ENCODE data around the gene GABRG3. TPM values are rescaled to one million over a fixed set of nuclear protein-coding genes. Genes with fewer than 3 reads are reported as not detected.

GABRG3 gene
- total and polyA plus RNA-seq, 2 experiments from 2014 or later: 0.15 to 0.43 TPM

DNA sequence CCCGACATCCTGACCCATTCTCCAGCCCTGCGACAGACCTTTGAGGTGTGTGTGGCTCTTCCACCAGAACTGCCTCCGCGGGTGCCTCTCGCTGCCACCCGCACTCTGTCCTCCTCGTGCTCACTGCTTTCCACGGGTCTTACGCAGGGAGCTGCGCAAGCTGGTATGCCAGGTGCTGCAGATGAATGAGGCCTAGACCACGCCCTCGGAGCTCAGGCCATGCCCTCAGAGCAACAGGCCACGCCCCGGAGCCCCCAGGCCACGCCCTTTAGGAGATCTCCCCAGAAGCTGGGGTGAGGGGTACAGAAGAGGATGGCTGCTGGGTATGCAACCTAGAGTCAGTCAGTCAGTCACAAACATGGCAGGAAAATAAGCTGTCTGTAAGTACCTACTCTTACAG lies 300.3 kb downstream of the GABRG3 start:
- no peaks in the 10 kb centered on the region for H3K4me1 ChIP-seq (ENCODE audit: insufficient read depth)
- no peak overlapping the region for H2AFZ ChIP-seq
- H3K4me2 ChIP-seq: no peak overlapping the region
- TF ChIP-seq, protein P1, sequence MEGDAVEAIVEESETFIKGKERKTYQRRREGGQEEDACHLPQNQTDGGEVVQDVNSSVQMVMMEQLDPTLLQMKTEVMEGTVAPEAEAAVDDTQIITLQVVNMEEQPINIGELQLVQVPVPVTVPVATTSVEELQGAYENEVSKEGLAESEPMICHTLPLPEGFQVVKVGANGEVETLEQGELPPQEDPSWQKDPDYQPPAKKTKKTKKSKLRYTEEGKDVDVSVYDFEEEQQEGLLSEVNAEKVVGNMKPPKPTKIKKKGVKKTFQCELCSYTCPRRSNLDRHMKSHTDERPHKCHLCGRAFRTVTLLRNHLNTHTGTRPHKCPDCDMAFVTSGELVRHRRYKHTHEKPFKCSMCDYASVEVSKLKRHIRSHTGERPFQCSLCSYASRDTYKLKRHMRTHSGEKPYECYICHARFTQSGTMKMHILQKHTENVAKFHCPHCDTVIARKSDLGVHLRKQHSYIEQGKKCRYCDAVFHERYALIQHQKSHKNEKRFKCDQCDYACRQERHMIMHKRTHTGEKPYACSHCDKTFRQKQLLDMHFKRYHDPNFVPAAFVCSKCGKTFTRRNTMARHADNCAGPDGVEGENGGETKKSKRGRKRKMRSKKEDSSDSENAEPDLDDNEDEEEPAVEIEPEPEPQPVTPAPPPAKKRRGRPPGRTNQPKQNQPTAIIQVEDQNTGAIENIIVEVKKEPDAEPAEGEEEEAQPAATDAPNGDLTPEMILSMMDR (IDR thresholded peaks at IDR 0.05; ENCODE audit: poor library complexity): no peak
- TF ChIP-seq EZH2phosphoT487 (IDR thresholded peaks at IDR 0.05; ENCODE audit: low read depth, severe bottlenecking, unreplicated experiment) (no peak), EZH2 (IDR thresholded peaks at IDR 0.05; ENCODE audit: borderline replicate concordance) (no peak)
- no peaks in the 10 kb centered on the region for H3K9me2 ChIP-seq (replicated peaks; ENCODE audit: insufficient read depth)
- H4K20me1 ChIP-seq (ENCODE audit: insufficient read depth, poor library complexity, severe bottlenecking): no peaks in the 10 kb centered on the region
- H3K4me3 ChIP-seq: no peak overlapping the region
- no peak for DNase-seq (ENCODE audit: low spot score)
- no peak overlapping the region for H3K27ac ChIP-seq
- WGBS (ENCODE audit: low lambda C conversion rate, missing lambda C conversion rate): 97% methylated on average over 15 of the region's 15 CpGs
- no peaks in the 10 kb centered on the region for H3K79me2 ChIP-seq
- H3K9me3 ChIP-seq (ENCODE audit: low read depth): no peaks in the 10 kb centered on the region
- no peaks in the 10 kb centered on the region for H3K36me3 ChIP-seq (replicated peaks; ENCODE audit: insufficient read depth, low read depth)
- H3K27me3 ChIP-seq: no peaks in the 10 kb centered on the region

DNA sequence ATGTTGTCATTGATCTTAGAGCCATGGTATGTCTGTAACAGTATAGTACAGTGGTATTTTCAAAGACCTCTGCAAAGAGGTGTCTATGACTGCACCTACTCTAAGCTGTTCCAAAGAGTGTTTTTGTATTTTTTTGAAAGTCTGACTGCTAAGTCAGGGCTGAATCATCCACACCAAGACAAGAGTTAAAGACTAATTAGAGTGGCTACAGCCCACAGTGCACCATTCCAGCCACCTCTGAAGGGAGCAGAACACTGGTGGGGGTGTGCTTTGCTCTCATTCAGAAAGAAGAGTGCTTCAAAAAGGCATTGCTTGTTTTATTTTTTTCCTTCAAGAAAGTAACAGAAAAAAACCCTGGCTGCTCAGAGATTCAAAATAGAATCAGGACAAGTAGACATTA lies 301.4 kb downstream of the GABRG3 start:
- Histone ChIP-seq H3K4me3 (no peak overlapping the region), H3K4me2 (no peak overlapping the region), H3K9me2 (replicated peaks; ENCODE audit: insufficient read depth) (no peaks in the 10 kb centered on the region), H3K9me3 (ENCODE audit: low read depth) (no peaks in the 10 kb centered on the region), H3K27ac (no peak overlapping the region), H3K79me2 (no peaks in the 10 kb centered on the region), H3K27me3 (no peaks in the 10 kb centered on the region), H2AFZ (no peak overlapping the region), H3K4me1 (ENCODE audit: insufficient read depth) (no peaks in the 10 kb centered on the region), H3K36me3 (replicated peaks; ENCODE audit: insufficient read depth, low read depth) (no peaks in the 10 kb centered on the region), H4K20me1 (ENCODE audit: insufficient read depth, poor library complexity, severe bottlenecking) (no peaks in the 10 kb centered on the region)
- TF ChIP-seq, protein P1 (IDR thresholded peaks at IDR 0.05; ENCODE audit: poor library complexity): no peak
- TF ChIP-seq EZH2phosphoT487 (IDR thresholded peaks at IDR 0.05; ENCODE audit: low read depth, severe bottlenecking, unreplicated experiment) (no peak), EZH2 (IDR thresholded peaks at IDR 0.05; ENCODE audit: borderline replicate concordance) (no peak)
- DNase-seq (ENCODE audit: low spot score): no peak

DNA sequence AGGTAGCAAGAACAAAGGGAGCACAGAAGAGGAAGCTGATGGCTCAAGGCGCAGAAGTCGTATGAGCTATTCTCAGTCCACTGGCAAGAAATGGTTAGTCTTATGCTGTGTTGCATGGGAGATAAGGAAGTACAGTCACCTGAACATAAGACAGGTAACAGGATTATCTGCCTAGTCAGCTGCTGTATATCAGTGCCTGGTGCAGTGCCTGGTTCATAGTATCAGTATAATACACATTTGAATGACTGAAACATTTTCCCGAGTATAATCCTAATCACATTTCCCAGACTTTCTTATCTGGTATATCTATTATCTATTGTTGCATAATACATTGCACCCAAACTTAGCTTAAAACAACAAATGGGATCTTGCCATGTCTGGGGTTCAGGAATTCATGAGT lies 302.5 kb downstream of the GABRG3 start:
- Histone ChIP-seq H3K27ac (no peak overlapping the region), H2AFZ (no peak overlapping the region), H4K20me1 (ENCODE audit: insufficient read depth, poor library complexity, severe bottlenecking) (no peaks in the 10 kb centered on the region), H3K4me2 (no peak overlapping the region), H3K27me3 (no peaks in the 10 kb centered on the region), H3K9me3 (ENCODE audit: low read depth) (no peaks in the 10 kb centered on the region), H3K9me2 (replicated peaks; ENCODE audit: insufficient read depth) (no peaks in the 10 kb centered on the region), H3K36me3 (replicated peaks; ENCODE audit: insufficient read depth, low read depth) (no peaks in the 10 kb centered on the region), H3K79me2 (no peaks in the 10 kb centered on the region), H3K4me1 (ENCODE audit: insufficient read depth) (no peaks in the 10 kb centered on the region), H3K4me3 (no peak overlapping the region)
- 95% methylated on average over 3 of the region's 3 CpGs for WGBS (ENCODE audit: low lambda C conversion rate, missing lambda C conversion rate)
- DNase-seq (ENCODE audit: low spot score): no peak
- TF ChIP-seq EZH2phosphoT487 (IDR thresholded peaks at IDR 0.05; ENCODE audit: low read depth, severe bottlenecking, unreplicated experiment): no peak
- TF ChIP-seq, protein P1 (IDR thresholded peaks at IDR 0.05; ENCODE audit: poor library complexity): no peak
- TF ChIP-seq EZH2 (IDR thresholded peaks at IDR 0.05; ENCODE audit: borderline replicate concordance): no peak

DNA sequence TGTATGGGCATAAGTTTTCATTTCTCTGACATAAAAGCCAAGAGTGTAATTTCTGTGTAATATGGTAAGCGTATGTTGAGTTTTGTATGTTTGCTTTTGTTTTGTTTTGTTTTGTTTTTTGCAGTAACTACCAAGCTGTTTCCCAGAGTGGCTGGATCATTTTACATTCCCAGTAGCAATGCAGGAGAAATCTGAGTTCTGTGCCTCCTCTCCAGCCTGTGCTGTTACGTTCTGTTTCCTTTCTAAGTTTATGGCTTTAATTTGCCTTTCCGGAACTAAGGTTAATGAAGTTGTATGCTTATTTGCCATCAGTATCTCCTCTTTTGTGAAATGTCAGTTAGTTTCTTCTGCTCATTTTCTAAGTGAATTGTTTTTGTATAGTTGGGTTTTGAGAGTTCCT lies 307.8 kb downstream of the GABRG3 start:
- WGBS (ENCODE audit: low lambda C conversion rate, missing lambda C conversion rate): 50% methylated on average over 3 of the region's 3 CpGs
- no peak overlapping the region for H3K4me3 ChIP-seq
- no peaks in the 10 kb centered on the region for H3K4me1 ChIP-seq (ENCODE audit: insufficient read depth)
- H3K36me3 ChIP-seq (replicated peaks; ENCODE audit: insufficient read depth, low read depth): no peaks in the 10 kb centered on the region
- no peaks in the 10 kb centered on the region for H4K20me1 ChIP-seq (ENCODE audit: insufficient read depth, poor library complexity, severe bottlenecking)
- H2AFZ ChIP-seq: no peak overlapping the region
- H3K27me3 ChIP-seq: no peaks in the 10 kb centered on the region
- H3K27ac ChIP-seq: no peak overlapping the region
- no peaks in the 10 kb centered on the region for H3K9me3 ChIP-seq (ENCODE audit: low read depth)
- H3K4me2 ChIP-seq: no peak overlapping the region
- no peaks in the 10 kb centered on the region for H3K9me2 ChIP-seq (replicated peaks; ENCODE audit: insufficient read depth)
- no peak for DNase-seq (ENCODE audit: low spot score)
- TF ChIP-seq, protein P1 (IDR thresholded peaks at IDR 0.05; ENCODE audit: poor library complexity): no peak
- no peak for TF ChIP-seq EZH2 (IDR thresholded peaks at IDR 0.05; ENCODE audit: borderline replicate concordance)
- TF ChIP-seq EZH2phosphoT487 (IDR thresholded peaks at IDR 0.05; ENCODE audit: low read depth, severe bottlenecking, unreplicated experiment): no peak
- no peaks in the 10 kb centered on the region for H3K79me2 ChIP-seq
